GM18868 (cell line): ENCODE data around the gene ADAM22.

Experiments
- ATAC-seq: cut with Tn5 transposase; IDR thresholded peaks from one replicate; pipeline ENCODE4 v1.9.1; 2021; ENCODE audit warnings: mild to moderate bottlenecking, moderate library complexity; ENCODE audit not compliant: unreplicated experiment

ADAM22 gene

GRCh38 chr7:88104732-88105131, 170.7 kb downstream of the ADAM22 start:
- ATAC-seq = no peak

GRCh38 chr7:88105231-88105630, 171.2 kb downstream of the ADAM22 start:
- no peak for ATAC-seq

- no peak for ATAC-seq
Measured at GRCh38 chr7:88106434-88106833, 172.4 kb downstream of the ADAM22 start.

GRCh38 chr7:88109612-88110011, 175.6 kb downstream of the ADAM22 start:
- ATAC-seq = no peak

- ATAC-seq = peak; percentile 72
Measured at GRCh38 chr7:88111140-88111743, 177.2 kb downstream of the ADAM22 start.

GRCh38 chr7:88111954-88112471, 178.0 kb downstream of the ADAM22 start:
- ATAC-seq = no peak

- ATAC-seq = no peak
Measured at GRCh38 chr7:88115258-88115796, 181.3 kb downstream of the ADAM22 start.

GRCh38 chr7:88115816-88116215, 181.8 kb downstream of the ADAM22 start:
- no peak for ATAC-seq

- ATAC-seq = no peak
Measured at GRCh38 chr7:88116235-88116795, 182.3 kb downstream of the ADAM22 start.

GRCh38 chr7:88117325-88117724, 183.3 kb downstream of the ADAM22 start:
- no peak for ATAC-seq

GRCh38 chr7:88121335-88121734, 187.3 kb downstream of the ADAM22 start:
- no peak for ATAC-seq

GRCh38 chr7:88127637-88128290, 193.7 kb downstream of the ADAM22 start:
- no peak for ATAC-seq

GRCh38 chr7:88132725-88133124, 198.7 kb downstream of the ADAM22 start:
- peak; percentile 92 for ATAC-seq

GRCh38 chr7:88140947-88141346, 206.9 kb downstream of the ADAM22 start:
- ATAC-seq = no peak

- ATAC-seq = no peak
Measured at GRCh38 chr7:88141479-88141878, 207.4 kb downstream of the ADAM22 start.

GRCh38 chr7:88141953-88142352, 207.9 kb downstream of the ADAM22 start:
- ATAC-seq = no peak

- ATAC-seq = no peak
Measured at GRCh38 chr7:88146616-88147015, 212.6 kb downstream of the ADAM22 start.

- no peak for ATAC-seq
Measured at GRCh38 chr7:88147341-88147740, 213.3 kb downstream of the ADAM22 start.

GRCh38 chr7:88147949-88148348, 213.9 kb downstream of the ADAM22 start:
- no peak for ATAC-seq

GRCh38 chr7:88150033-88150432, 216.0 kb downstream of the ADAM22 start:
- no peak for ATAC-seq

- ATAC-seq = no peak
Measured at GRCh38 chr7:88151119-88151790, 217.2 kb downstream of the ADAM22 start.
